Memory B cell (primary cell): ENCODE results near the gene FCHSD2.
"Not testable (repeated sequence)": the region's sequence is repeated elsewhere in the genome, so short reads cannot be mapped to it uniquely, and the experiment has no call there.

Experiments used
- ATAC-seq: fragments of 150-1000 bp; cut with Tn5 transposase; 2 replicates; pipeline ENCODE4 v1.10.0; 2021; ENCODE audit warnings: low read depth, mild to moderate bottlenecking, moderate library complexity
- DNase-seq, 2 donors: peaks; one replicate each; pipeline ENCODE4 v3.0.0; 2022; ENCODE audit warnings: low spot score in 2 of 2
- H3K27ac Mint-ChIP-seq: one replicate; pipeline ENCODE4 v1.8.0; 2022; ENCODE audit warnings: mild to moderate bottlenecking, moderate library complexity, mixed read lengths
- H3K27me3 Mint-ChIP-seq: one replicate; pipeline ENCODE4 v1.8.0; 2022; ENCODE audit warnings: mixed read lengths
- H3K36me3 Mint-ChIP-seq: one replicate; pipeline ENCODE4 v1.8.0; 2022; ENCODE audit warnings: mild to moderate bottlenecking, mixed read lengths
- H3K4me1 Mint-ChIP-seq: one replicate; pipeline ENCODE4 v1.8.0; 2022; ENCODE audit warnings: mixed read lengths
- H3K4me3 Mint-ChIP-seq: one replicate; pipeline ENCODE4 v1.8.0; 2022; ENCODE audit warnings: mild to moderate bottlenecking, moderate library complexity, mixed read lengths
- H3K9me3 Mint-ChIP-seq: one replicate; pipeline ENCODE4 v1.8.0; 2022; ENCODE audit warnings: mixed read lengths

The FCHSD2 gene

DNA sequence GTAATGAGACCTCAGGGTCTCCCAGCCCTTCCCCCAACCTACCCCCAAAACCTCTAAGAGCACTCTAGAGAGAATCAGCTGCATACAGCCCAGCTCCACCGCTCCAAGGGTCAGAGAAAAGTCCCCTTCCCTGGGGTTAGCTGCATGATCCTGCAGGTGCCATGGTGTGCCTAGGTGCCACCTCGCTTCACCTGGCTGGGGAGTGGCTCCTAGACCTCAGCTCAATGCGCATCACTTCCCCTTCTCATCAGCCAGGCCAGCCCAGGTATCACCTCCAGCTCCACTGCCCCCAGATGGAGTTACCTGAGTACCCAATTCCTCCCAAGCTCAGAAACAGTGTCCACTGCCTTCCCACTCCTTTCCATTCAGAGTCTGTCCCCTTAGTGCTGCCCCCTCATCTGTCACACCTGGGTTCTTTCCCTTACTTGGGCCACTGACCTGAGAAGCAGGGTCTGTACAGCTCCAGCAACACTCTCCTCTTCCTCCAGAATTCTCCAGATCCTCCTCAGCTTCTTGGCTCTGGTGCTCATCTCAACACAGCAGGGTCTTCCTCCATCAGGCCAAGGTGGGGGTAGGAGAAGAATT, 349.6 kb downstream of the FCHSD2 start:
- no peaks in the 10 kb centered on the region for H3K9me3 Mint-ChIP-seq
- H3K36me3 Mint-ChIP-seq = no peaks in the 10 kb centered on the region
- peaks cover 28% of the 10 kb centered on the region for H3K4me1 Mint-ChIP-seq
- H3K27me3 Mint-ChIP-seq = no peaks in the 10 kb centered on the region
- peak overlapping the region; percentile 99 for H3K27ac Mint-ChIP-seq
- DNase-seq (no peak), ATAC-seq (no peak)
- peak overlapping the region; percentile 93 for H3K4me3 Mint-ChIP-seq

DNA sequence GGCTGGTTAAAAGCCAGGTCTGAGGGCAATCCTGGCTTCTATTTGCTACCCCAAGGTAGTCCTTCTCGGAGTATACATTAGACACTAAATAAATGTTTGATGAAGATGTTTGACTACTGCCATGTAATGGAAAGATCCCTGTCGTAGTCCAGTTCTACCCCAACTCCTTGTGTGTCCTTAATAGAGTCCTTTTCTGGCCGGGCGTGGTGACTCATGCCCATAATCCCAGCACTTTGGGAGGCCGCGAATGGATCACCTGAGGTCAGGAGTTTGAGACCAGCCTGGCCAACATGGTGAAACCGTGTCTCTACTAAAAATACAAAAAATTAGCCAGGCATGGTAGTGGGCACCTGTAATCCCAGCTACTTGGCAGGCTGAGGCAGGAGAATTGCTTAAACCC, 350.9 kb downstream of the FCHSD2 start:
- not testable (repeated sequence) for H3K4me3 Mint-ChIP-seq, ATAC-seq, H3K9me3 Mint-ChIP-seq, H3K27me3 Mint-ChIP-seq, H3K36me3 Mint-ChIP-seq, DNase-seq
- Mint-ChIP-seq H3K4me1 (peaks cover 36% of the 10 kb centered on the region), H3K27ac (peak overlapping the region; percentile 45)

DNA sequence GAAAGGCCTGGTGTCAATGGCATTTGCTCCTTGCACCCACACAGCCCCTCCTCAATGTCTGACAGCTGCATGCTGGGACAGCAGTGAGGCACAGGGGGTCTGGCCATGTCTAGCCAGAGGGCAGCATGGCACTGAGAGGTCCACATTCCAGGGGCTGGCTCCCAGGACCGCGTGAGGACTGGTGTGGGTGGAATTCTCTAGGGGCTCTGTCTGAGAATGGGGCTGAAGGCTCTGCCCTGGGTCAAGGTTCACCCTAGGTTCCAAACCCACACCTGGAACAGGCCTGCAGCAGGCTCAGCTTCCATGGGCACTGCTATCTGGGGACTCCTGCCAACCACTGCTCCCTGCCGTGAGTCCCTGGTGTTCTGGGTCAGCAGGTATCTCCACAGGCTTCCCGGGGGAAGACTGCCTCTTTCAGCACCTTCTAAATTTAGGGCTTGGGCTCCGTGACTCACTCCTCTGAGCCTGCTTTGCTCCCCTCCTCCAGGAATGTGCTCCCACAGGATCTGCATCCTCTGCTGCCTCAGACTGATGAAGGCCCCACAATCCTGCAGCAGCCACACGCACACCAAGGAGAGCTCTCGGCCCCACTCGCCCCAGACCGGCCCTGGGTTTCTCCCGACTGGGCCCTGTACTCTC, 352.5 kb downstream of the FCHSD2 start:
- no peak for ATAC-seq
- H3K4me1 Mint-ChIP-seq = peaks cover 33% of the 10 kb centered on the region
- H3K4me3 Mint-ChIP-seq = no peak overlapping the region
- no peak for DNase-seq
- H3K36me3 Mint-ChIP-seq = no peaks in the 10 kb centered on the region
- no peaks in the 10 kb centered on the region for H3K9me3 Mint-ChIP-seq
- H3K27me3 Mint-ChIP-seq = no peaks in the 10 kb centered on the region
- H3K27ac Mint-ChIP-seq = no peak overlapping the region

DNA sequence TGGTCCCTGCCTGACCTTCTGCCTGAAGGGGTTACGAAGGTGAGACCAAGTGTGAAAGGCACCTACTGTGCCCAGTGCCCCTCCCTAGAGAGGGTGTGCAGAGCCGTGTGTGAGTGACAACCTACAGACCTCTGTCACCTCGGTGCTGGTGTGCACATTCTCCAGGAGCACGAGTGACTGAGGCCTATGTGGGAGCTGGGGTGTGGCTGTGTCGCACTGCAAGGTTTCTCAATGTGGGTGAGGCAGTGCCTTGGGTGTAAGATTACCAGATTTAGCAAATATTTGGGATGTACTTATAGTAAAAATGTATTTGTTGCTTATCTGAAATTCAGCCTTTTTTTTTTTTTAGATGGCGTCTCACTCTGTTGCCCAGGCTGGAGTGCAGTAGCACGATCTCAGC, 353.9 kb downstream of the FCHSD2 start:
- Mint-ChIP-seq H3K27ac (peak overlapping the region; percentile 72), H3K4me3 (peak overlapping the region; percentile 1), H3K36me3 (no peaks in the 10 kb centered on the region), H3K4me1 (peaks cover 25% of the 10 kb centered on the region), H3K9me3 (no peaks in the 10 kb centered on the region), H3K27me3 (no peaks in the 10 kb centered on the region)
- no peak for DNase-seq
- no peak for ATAC-seq

DNA sequence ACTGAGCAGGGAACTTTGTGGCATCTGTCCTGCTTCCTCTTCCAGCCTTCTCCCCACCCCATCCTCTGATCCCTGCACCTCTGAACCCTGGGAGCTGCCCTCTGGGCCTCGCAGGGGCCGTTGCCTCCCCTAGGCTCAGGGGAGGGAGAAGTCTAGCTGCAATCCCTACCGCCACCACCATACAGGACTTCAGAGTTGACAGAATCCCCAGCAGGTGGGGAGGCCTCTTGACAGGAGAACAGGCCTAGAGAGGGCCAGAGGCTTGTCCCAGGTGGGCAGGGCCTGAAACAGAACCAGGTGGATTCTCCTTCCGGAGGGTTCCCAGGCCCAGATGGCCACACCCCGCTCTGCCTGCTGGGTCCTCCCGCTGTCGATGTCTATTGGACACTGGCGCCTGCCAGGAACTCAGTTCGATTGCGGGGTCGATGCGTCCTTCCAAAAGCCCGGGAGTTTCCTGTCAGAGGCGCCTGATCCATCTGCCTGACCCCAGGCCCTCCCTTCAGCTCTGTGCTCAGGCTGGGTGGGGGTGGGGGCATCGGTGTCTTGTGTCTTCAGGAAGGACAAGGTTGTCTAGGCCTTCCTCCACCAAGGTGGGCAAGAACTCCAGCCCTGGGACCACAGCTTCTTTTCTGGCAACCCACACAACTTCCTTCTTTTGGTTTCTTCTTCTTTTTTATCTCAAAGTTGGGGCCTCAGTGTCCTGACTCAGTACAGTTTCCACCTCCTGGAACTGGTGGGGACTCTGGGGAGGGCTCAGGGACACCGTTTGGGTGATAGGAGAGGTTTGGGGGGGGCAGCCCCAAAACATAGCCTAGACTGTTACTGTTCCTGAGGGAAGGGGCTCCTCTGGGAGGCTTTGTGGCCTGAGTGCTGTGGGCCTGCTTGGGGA, 354.7 kb downstream of the FCHSD2 start:
- peak; percentile 28 to 41 for DNase-seq
- no peaks in the 10 kb centered on the region for H3K36me3 Mint-ChIP-seq
- ATAC-seq = peak; percentile 85
- no peaks in the 10 kb centered on the region for H3K27me3 Mint-ChIP-seq
- peaks cover 18% of the 10 kb centered on the region for H3K4me1 Mint-ChIP-seq
- H3K9me3 Mint-ChIP-seq = no peaks in the 10 kb centered on the region
- H3K4me3 Mint-ChIP-seq = peak overlapping the region; percentile 37
- H3K27ac Mint-ChIP-seq = peak overlapping the region; percentile 72
